Measurements from ENCODE around the gene RUFY3.
A peak's percentile ranks its signal among the peaks of the same experiment; 100 is the strongest.
"Not testable (repeated sequence)": the region's sequence is repeated elsewhere in the genome, so short reads cannot be mapped to it uniquely, and the experiment has no call there.

The RUFY3 gene

DNA sequence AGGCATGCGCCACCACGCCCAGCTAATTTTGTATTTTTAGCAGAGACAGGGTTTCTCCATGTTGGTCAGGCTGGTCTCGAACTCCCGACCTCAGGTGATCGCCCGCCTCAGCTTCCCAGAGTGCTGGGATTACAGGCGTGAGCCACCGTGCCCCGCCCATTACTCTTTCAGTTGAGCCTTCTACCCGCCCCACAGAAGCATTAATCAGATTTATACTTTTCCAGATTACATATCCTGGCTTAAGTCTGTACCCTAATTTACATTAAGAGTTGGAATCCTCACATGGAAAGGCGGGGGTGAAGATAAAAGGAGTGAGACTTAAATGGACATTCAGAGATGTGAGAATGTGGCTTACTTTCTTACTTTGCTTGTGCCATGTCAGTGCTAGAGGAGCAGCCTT is 4.8 kb downstream of the RUFY3 start:
- not testable (repeated sequence) for H3K9ac ChIP-seq (ENCODE audit: low read length); H3K27me3 ChIP-seq (ENCODE audit: control insufficient read depth, insufficient read depth, low read length); H3K36me3 ChIP-seq (ENCODE audit: control insufficient read depth, insufficient read depth, low read length); H3K4me3 ChIP-seq (ENCODE audit: low read length); H3K4me1 ChIP-seq (ENCODE audit: control insufficient read depth, insufficient read depth, low read length); H3K27ac ChIP-seq (ENCODE audit: low read depth, low read length)

DNA sequence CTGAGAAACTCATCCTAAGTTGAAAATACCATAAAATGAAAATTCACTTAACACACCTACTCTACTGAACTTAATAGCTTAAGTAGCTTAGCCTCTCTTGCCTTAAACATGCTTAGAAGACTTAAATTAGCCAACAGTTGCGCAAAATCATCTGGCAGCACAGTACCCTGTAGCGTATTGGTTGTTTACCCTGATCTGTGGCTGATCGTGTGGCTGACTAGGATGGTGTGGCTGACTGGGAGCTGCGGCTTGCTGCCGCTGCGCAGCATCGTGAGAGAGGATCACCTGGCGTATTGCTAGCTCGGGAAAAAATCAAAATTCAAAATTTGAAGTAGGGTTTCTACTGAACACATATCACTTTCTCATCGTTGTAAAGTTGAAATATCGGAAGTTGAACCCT is 6.3 kb downstream of the RUFY3 start:
- Histone ChIP-seq H3K36me3 (ENCODE audit: control insufficient read depth, insufficient read depth, low read length) (peaks cover 3% of the 10 kb centered on the region), H3K27ac (ENCODE audit: low read depth, low read length) (no peak overlapping the region), H3K27me3 (ENCODE audit: control insufficient read depth, insufficient read depth, low read length) (no peaks in the 10 kb centered on the region), H3K9ac (ENCODE audit: low read length) (no peak overlapping the region), H3K4me3 (ENCODE audit: low read length) (no peak overlapping the region), H3K4me1 (ENCODE audit: control insufficient read depth, insufficient read depth, low read length) (no peaks in the 10 kb centered on the region)

DNA sequence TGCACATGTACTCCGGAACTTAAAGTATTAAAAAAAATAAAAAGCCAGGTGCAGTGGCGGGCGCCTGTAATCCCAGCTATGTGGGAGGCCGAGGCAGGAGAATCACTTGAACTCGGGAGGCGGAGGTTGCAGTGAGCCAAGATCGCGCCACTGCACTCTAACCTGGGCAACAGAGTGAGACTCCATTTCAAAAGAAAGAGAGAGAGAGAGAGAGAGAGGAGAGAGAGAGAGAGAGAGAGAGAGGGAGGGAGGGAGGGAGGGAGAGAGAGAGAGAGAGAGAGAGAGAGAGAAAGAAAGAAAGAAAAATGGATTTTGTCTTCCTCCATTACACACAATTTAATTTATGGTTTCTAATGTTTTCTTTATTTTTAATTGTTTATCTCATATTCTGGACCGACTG is 11.1 kb downstream of the RUFY3 start:
- H3K27ac ChIP-seq (ENCODE audit: low read depth, low read length); H3K4me3 ChIP-seq (ENCODE audit: low read length); H3K27me3 ChIP-seq (ENCODE audit: control insufficient read depth, insufficient read depth, low read length): not testable (repeated sequence)

DNA sequence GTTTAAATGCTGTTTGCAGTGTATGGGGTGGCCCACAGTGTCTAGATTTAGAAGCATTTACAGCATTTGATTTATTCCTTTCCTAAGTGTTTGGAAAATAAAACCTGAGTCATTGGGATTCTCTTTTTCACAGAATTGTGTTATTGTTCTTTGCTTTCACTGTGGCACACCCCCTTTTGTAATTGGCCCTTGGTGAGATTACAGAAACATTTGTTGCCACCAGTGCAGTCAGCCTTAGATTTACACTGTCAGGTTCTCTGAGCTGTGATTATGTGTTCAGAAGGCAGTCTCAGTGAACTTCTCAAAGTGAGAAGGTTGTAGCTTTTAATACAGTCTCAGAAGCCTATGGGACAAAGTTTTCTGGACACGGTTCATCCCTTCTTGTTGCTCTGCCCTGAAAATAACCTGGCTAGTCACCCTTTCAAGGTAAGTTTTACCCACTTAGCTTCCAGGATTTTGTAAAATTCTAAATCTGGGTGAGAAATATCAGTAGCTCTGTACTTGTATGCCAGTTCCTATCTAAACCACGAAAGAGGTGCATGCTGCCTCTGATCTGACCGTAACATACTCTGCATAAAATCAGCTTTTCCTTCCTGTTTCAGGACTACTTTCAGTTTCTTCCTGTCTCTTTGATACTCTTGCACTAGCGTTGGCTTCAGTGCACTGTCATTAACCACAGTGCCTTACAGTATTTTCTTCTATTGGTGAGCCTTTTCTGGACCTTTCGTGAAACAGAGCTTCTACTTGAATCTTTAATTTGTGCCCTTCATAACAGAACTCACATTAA is 12.6 kb downstream of the RUFY3 start:
- H3K9ac ChIP-seq (ENCODE audit: low read length): no peak overlapping the region
- peaks cover 2% of the 10 kb centered on the region for H3K36me3 ChIP-seq (ENCODE audit: control insufficient read depth, insufficient read depth, low read length)
- peak overlapping the region; percentile 65 for H3K4me3 ChIP-seq (ENCODE audit: low read length)
- no peaks in the 10 kb centered on the region for H3K27me3 ChIP-seq (ENCODE audit: control insufficient read depth, insufficient read depth, low read length)
- peaks cover 4% of the 10 kb centered on the region for H3K4me1 ChIP-seq (ENCODE audit: control insufficient read depth, insufficient read depth, low read length)
- peak overlapping the region; percentile 64 for H3K27ac ChIP-seq (ENCODE audit: low read depth, low read length)

More for the DNA sequence above, 11.1 kb downstream of the RUFY3 start:
- not testable (repeated sequence) for H3K36me3 ChIP-seq (ENCODE audit: control insufficient read depth, insufficient read depth, low read length); H3K4me1 ChIP-seq (ENCODE audit: control insufficient read depth, insufficient read depth, low read length); H3K9ac ChIP-seq (ENCODE audit: low read length)

DNA sequence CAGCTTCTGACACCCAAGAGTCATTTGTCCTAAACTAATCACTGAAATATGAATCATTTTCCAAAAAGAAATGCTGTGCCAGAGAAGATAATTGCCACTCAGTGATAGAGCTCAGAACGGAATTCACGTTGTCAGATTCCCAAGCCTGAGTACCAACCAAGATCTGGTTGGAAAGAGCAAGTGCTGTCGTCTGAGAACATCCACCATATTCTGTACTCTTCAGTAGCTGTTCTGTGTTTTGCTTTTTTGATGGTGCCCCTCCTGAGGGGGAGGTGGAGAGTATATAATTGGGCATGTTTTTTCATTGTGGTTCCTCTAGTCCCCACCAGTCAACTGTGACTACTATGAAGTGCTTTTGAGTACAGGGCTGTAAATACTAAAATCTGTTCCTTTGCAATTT is 13.2 kb downstream of the RUFY3 start:
- Histone ChIP-seq H3K27me3 (ENCODE audit: control insufficient read depth, insufficient read depth, low read length) (no peaks in the 10 kb centered on the region), H3K9ac (ENCODE audit: low read length) (no peak overlapping the region), H3K27ac (ENCODE audit: low read depth, low read length) (peak overlapping the region; percentile 64), H3K4me3 (ENCODE audit: low read length) (peak overlapping the region; percentile 65), H3K4me1 (ENCODE audit: control insufficient read depth, insufficient read depth, low read length) (peaks cover 4% of the 10 kb centered on the region), H3K36me3 (ENCODE audit: control insufficient read depth, insufficient read depth, low read length) (peaks cover 2% of the 10 kb centered on the region)

DNA sequence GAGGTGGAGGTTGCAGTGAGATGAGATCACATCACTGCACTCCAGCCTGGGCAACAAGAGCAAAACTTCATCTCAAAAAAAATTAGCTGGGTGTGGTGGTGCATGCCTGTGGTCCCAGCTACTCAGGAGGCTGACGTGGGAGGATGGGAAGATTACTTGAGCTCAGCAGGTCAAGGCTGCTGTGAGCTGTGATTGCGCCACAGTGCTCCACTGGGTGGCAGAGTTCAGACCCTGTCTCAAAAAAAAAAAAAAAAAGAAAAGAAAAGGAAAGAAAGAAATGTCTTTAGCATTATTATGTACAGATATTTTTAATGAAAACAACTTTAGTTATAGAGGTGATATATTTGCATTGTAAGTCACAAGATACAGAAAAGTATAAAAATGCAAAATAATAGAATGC is 14.2 kb downstream of the RUFY3 start:
- not testable (repeated sequence) for H3K27me3 ChIP-seq (ENCODE audit: control insufficient read depth, insufficient read depth, low read length); H3K4me3 ChIP-seq (ENCODE audit: low read length); H3K27ac ChIP-seq (ENCODE audit: low read depth, low read length); H3K9ac ChIP-seq (ENCODE audit: low read length); H3K4me1 ChIP-seq (ENCODE audit: control insufficient read depth, insufficient read depth, low read length); H3K36me3 ChIP-seq (ENCODE audit: control insufficient read depth, insufficient read depth, low read length)

DNA sequence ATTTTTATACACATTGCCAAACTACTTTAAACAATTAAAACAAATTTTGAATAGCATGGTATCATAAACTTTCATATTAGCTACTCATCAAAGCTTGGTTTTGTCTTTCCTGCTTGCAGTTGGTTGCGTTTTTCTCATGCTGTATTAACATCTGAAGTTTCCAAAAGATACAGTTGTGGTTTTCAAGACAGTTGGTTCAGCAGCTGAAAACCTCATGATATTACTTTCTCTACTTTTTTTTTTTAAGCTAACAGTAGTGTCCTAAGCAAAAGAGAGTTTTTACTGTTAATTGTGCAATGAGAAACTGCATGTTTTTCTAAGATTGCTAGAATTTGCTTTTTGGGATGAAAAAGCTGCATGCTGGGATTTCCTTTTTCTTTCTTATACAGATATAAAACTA is 15.2 kb downstream of the RUFY3 start:
- Histone ChIP-seq H3K4me1 (ENCODE audit: control insufficient read depth, insufficient read depth, low read length) (peaks cover 4% of the 10 kb centered on the region), H3K27me3 (ENCODE audit: control insufficient read depth, insufficient read depth, low read length) (no peaks in the 10 kb centered on the region), H3K4me3 (ENCODE audit: low read length) (no peak overlapping the region), H3K27ac (ENCODE audit: low read depth, low read length) (no peak overlapping the region), H3K9ac (ENCODE audit: low read length) (no peak overlapping the region), H3K36me3 (ENCODE audit: control insufficient read depth, insufficient read depth, low read length) (peaks cover 2% of the 10 kb centered on the region)

DNA sequence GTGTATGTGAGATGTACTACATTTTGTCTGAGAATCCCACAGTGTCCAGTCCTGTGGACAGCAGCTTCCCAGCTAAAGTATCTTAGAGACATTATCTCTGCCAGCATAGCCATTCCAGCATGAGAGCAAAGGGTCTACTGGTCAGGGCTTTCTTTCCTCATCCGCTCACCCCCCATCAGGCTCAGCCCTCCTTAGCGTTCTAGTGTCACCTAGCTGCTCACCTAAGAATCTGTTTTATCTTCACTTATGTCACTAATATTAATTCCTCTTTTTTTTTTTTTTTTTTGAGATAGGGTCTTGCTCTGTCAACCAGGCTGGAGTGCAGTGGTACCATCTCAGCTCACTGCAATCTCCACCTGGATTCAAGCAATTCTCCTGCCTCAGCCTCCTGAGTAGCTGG is 15.6 kb downstream of the RUFY3 start:
- Histone ChIP-seq H3K27ac (ENCODE audit: low read depth, low read length) (no peak overlapping the region), H3K36me3 (ENCODE audit: control insufficient read depth, insufficient read depth, low read length) (peaks cover 2% of the 10 kb centered on the region), H3K4me3 (ENCODE audit: low read length) (no peak overlapping the region), H3K9ac (ENCODE audit: low read length) (no peak overlapping the region), H3K27me3 (ENCODE audit: control insufficient read depth, insufficient read depth, low read length) (no peaks in the 10 kb centered on the region), H3K4me1 (ENCODE audit: control insufficient read depth, insufficient read depth, low read length) (peaks cover 4% of the 10 kb centered on the region)

DNA sequence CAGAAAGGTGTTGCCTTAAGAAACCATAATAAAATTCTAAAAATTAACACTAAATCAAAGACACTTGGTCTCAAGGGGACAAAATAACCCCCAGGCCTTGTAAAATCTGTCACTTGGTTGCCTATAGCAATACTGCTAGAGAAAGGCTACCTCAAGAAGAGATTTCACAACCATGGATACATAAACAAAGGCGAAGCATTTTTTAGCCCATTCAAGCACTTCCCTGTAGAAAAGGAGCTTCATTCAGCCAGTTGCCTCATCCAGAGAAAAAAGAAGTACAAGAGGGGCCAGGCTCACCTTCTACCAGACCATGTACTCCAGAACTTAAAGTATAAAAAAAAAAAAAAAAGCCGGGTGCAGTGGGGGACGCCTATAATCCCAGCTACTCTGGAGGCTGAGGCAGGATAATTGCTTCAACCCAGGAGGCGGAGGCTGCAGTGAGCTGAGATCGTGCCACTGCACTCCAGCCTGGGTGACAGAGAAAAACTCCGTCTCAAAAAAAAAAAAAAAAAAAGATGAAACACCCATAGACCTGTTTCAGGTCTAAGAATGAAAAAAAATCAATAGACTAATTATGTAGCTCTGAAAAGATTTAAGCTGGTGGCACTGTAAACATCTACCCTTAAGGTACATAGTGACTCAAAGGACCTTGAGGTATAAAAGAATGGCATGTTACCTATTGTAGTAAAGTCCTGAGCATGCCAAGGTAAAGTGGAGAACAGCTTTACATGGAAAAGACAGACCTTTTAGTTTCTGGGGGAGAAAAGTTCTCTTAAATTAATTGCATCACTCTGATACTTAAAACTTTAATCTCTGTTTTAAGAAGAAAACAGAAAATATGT is 18.0 kb downstream of the RUFY3 start:
- Histone ChIP-seq H3K27me3 (ENCODE audit: control insufficient read depth, insufficient read depth, low read length) (no peaks in the 10 kb centered on the region), H3K27ac (ENCODE audit: low read depth, low read length) (no peak overlapping the region), H3K4me3 (ENCODE audit: low read length) (no peak overlapping the region), H3K36me3 (ENCODE audit: control insufficient read depth, insufficient read depth, low read length) (peaks cover 2% of the 10 kb centered on the region), H3K4me1 (ENCODE audit: control insufficient read depth, insufficient read depth, low read length) (peaks cover 4% of the 10 kb centered on the region), H3K9ac (ENCODE audit: low read length) (no peak overlapping the region)

DNA sequence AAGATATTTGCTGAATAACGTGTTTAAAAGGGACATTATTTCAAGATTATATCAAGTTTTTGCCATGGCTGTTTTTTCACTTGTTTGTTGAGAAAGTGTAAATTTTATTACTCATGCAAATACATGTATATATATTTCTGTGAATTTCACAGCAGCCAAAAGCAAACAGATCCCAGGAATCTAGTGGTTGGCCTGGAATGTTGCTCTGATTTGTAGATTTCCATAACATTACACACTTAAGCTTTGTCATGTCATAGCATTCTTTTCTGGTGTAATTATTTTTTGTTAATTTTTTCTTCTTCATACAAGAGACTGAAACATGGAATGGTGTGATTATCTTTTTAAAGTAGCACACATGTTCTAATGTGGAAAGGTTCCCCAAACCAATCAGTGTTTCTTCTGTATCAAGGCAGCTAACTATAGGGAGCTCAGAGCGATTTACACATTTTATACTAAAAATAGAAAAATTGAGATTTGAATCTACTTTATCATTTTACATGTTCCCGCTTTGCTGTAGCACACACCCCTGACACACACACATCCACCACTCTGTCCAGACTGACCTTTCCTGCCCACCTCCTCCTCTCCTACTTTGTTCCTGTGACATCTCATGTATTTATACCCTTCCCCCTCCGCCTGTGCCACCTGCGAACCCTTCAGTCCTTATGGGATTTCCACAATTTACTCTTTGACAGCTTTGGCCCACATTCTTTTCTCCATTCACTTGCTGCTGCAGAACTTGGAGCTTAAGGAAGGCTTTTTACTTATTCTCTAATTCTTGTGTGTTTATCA is 20.3 kb downstream of the RUFY3 start:
- H3K4me3 ChIP-seq (ENCODE audit: low read length): no peak overlapping the region
- no peaks in the 10 kb centered on the region for H3K4me1 ChIP-seq (ENCODE audit: control insufficient read depth, insufficient read depth, low read length)
- no peak overlapping the region for H3K27ac ChIP-seq (ENCODE audit: low read depth, low read length)

DNA sequence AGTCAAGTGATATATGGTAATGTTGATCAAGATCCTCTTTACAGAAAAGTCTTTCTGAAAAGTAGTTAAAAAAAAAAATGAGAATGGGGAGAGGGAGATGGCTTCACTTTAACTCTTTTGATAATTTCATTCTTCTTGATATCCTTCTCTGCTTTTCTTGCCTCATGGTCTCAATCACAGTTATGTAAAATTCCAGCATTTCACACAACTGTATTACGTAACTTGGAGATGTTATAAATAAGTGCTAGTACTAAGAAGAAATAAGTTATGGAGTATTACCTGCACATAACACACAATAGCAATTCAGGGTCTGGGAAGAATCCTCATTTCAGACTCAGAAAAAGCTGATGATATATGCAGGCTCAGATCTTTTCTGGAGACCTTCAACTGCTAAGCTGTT is 22.0 kb downstream of the RUFY3 start:
- Histone ChIP-seq H3K4me3 (ENCODE audit: low read length) (no peak overlapping the region), H3K27me3 (ENCODE audit: control insufficient read depth, insufficient read depth, low read length) (no peaks in the 10 kb centered on the region), H3K9ac (ENCODE audit: low read length) (no peak overlapping the region)

More for the DNA sequence above, 20.3 kb downstream of the RUFY3 start:
- Histone ChIP-seq H3K36me3 (ENCODE audit: control insufficient read depth, insufficient read depth, low read length) (peaks cover 2% of the 10 kb centered on the region), H3K9ac (ENCODE audit: low read length) (no peak overlapping the region), H3K27me3 (ENCODE audit: control insufficient read depth, insufficient read depth, low read length) (no peaks in the 10 kb centered on the region)

DNA sequence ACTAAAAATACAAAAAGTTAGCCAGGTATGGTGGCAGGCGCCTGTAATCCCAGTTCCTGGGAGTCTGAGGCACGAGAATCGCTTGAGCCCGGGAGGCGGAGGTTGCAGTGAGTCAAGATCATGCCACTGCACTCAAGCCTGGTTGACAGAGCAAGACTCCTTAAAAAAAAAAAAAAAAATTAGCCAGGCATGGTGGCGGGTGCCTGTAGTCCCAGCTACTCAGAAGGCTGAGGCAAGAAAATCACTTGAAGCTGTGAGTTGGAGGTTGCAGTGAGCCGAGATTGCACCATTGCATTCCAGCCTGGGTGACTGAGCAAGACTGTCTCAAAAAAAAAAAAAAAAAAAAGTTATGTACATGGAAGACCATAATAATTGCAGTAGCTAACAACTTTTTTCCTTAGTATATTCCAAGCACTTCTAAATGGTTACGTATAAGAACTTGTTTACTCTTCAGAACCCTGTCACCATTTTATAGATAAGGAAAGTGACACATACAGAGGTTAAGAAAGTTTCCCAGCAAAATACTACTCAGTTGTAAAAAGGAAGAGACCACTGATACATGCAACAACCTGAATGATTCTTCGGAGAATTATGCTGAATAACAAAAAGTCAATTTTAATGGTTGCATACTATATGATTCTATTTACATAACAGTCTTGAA is 24.5 kb downstream of the RUFY3 start:
- Histone ChIP-seq H3K4me1 (ENCODE audit: control insufficient read depth, insufficient read depth, low read length) (no peaks in the 10 kb centered on the region), H3K4me3 (ENCODE audit: low read length) (no peak overlapping the region), H3K27ac (ENCODE audit: low read depth, low read length) (no peak overlapping the region), H3K36me3 (ENCODE audit: control insufficient read depth, insufficient read depth, low read length) (no peaks in the 10 kb centered on the region), H3K27me3 (ENCODE audit: control insufficient read depth, insufficient read depth, low read length) (no peaks in the 10 kb centered on the region), H3K9ac (ENCODE audit: low read length) (no peak overlapping the region)

More for the DNA sequence above, 22.0 kb downstream of the RUFY3 start:
- Histone ChIP-seq H3K4me1 (ENCODE audit: control insufficient read depth, insufficient read depth, low read length) (no peaks in the 10 kb centered on the region), H3K27ac (ENCODE audit: low read depth, low read length) (no peak overlapping the region), H3K36me3 (ENCODE audit: control insufficient read depth, insufficient read depth, low read length) (no peaks in the 10 kb centered on the region)

Data from rectal smooth muscle tissue (tissue), 1 donor.